HEK293 (cell line): Measurements from ENCODE around the gene SAP25.
"Not testable (repeated sequence)": the region's sequence is repeated elsewhere in the genome, so short reads cannot be mapped to it uniquely, and the experiment has no call there.

ENCODE experiments used
- CTCF ChIA-PET: fragments of 350-600 bp; formaldehyde crosslinking; extraction: SDS; loops from one replicate; lab custom pipeline; 2021; ENCODE audit warnings: antibody characterized with exemption; lab: Yijun Ruan, JAX
- POLR2A ChIA-PET: fragments of 300-600 bp; formaldehyde crosslinking; extraction: SDS; loops from one replicate; lab custom pipeline; 2020; ENCODE audit warnings: antibody characterized with exemption, inconsistent platforms; lab: Yijun Ruan, JAX
- H3K27ac ChIP-seq: fragments of 200-500 bp; sonication (Bioruptor generic); 2 replicates; pipeline ENCODE4 v1.5.1; 2014; ENCODE audit warnings: low read depth, low read length, control low read depth, inconsistent platforms; ENCODE audit errors: extremely low read depth
- H3K36me3 ChIP-seq, 2 experiments: fragments of 200-500 bp in 1 of 2; sonication (Bioruptor generic) in 1 of 2; 1 replicate in 1 of 2; 2 replicates in 1 of 2; pipeline ENCODE4 v1.5.1; 2014 to 2017; ENCODE audit warnings: inconsistent platforms in 2 of 2, low read length in 2 of 2; ENCODE audit not compliant: control insufficient read depth in 2 of 2, insufficient read depth in 1 of 2
- H3K4me1 ChIP-seq: fragments of 200-500 bp; sonication (Bioruptor generic); 2 replicates; pipeline ENCODE4 v1.5.1; 2014; ENCODE audit warnings: mild to moderate bottlenecking, low read length, inconsistent platforms; ENCODE audit not compliant: control insufficient read depth, insufficient read depth
- H3K4me3 ChIP-seq: 2 replicates; pipeline ENCODE4 v1.5.1; 2011; ENCODE audit warnings: low read depth, mild to moderate bottlenecking, control low read depth, low read length, moderate library complexity
- H3K9me3 ChIP-seq: fragments of 200-500 bp; sonication (Bioruptor generic); 2 replicates; pipeline ENCODE4 v1.5.1; 2014; ENCODE audit warnings: low read depth, low read length, inconsistent platforms; ENCODE audit not compliant: control insufficient read depth, insufficient read depth
- EGR2 ChIP-seq: fragments of 450-650 bp; formaldehyde crosslinking; IDR thresholded peaks from 2 replicates; pipeline ENCODE4 v1.5.1; 2016; ENCODE audit warnings: low read depth, missing biosample characterization, missing genetic modification characterization
- GLIS2 ChIP-seq: fragments of 450-650 bp; formaldehyde crosslinking; IDR thresholded peaks from 2 replicates; pipeline ENCODE4 v1.5.1; 2016; ENCODE audit warnings: missing biosample characterization, missing genetic modification characterization
- KLF7 ChIP-seq: fragments of 450-650 bp; formaldehyde crosslinking; IDR thresholded peaks from 2 replicates; pipeline ENCODE4 v1.5.1; 2016; ENCODE audit warnings: missing biosample characterization, missing genetic modification characterization, borderline replicate concordance
- RBAK ChIP-seq: fragments of 450-650 bp; formaldehyde crosslinking; IDR thresholded peaks from 2 replicates; pipeline ENCODE4 v1.5.1; 2016; ENCODE audit warnings: missing biosample characterization, missing genetic modification characterization
- ZIC2 ChIP-seq: fragments of 450-650 bp; formaldehyde crosslinking; IDR thresholded peaks from 2 replicates; pipeline ENCODE4 v1.5.1; 2016; ENCODE audit warnings: missing biosample characterization, missing genetic modification characterization
- ZNF10 ChIP-seq: fragments of 450-650 bp; formaldehyde crosslinking; IDR thresholded peaks from 2 replicates; pipeline ENCODE4 v1.5.1; 2017; ENCODE audit warnings: missing biosample characterization, missing genetic modification characterization
- ZNF239 ChIP-seq: fragments of 450-650 bp; formaldehyde crosslinking; IDR thresholded peaks from 2 replicates; pipeline ENCODE4 v1.5.1; 2016; ENCODE audit warnings: missing biosample characterization, missing genetic modification characterization
- ZNF274 ChIP-seq, 2 experiments: fragments of 200-500 bp in 1 of 2; fragments of 450-650 bp in 1 of 2; sonication (Bioruptor generic) in 1 of 2; formaldehyde crosslinking in 1 of 2; IDR thresholded peaks; 2 replicates each; pipeline versions ENCODE4 v1.5.1 to v1.6.1; 2014 to 2016; ENCODE audit warnings: borderline replicate concordance in 1 of 2, inconsistent platforms in 1 of 2, low read length in 1 of 2, missing biosample characterization in 1 of 2, missing genetic modification characterization in 1 of 2
- ZNF324 ChIP-seq: fragments of 450-650 bp; formaldehyde crosslinking; IDR thresholded peaks from 2 replicates; pipeline ENCODE4 v1.5.1; 2016; ENCODE audit warnings: missing biosample characterization, missing genetic modification characterization
- ZNF341 ChIP-seq: fragments of 450-650 bp; formaldehyde crosslinking; IDR thresholded peaks from 2 replicates; pipeline ENCODE4; 2016; ENCODE audit warnings: low read depth, missing biosample characterization, missing genetic modification characterization
- ZNF366 ChIP-seq: fragments of 450-650 bp; formaldehyde crosslinking; conservative IDR thresholded peaks from 2 replicates; pipeline ENCODE4 v1.5.1; 2016; ENCODE audit warnings: missing biosample characterization, missing genetic modification characterization
- ZNF391 ChIP-seq: fragments of 450-650 bp; formaldehyde crosslinking; IDR thresholded peaks from 2 replicates; pipeline ENCODE4 v1.5.1; 2016; ENCODE audit warnings: low read depth, missing biosample characterization, missing genetic modification characterization, borderline replicate concordance
- ZNF426 ChIP-seq: fragments of 450-650 bp; formaldehyde crosslinking; IDR thresholded peaks from 2 replicates; pipeline ENCODE4 v1.5.1; 2017; ENCODE audit warnings: missing biosample characterization, missing genetic modification characterization, mild to moderate bottlenecking, inconsistent platforms, moderate library complexity
- ZNF660 ChIP-seq: fragments of 450-650 bp; IDR thresholded peaks from 2 replicates; pipeline ENCODE4 v1.5.1; 2018; ENCODE audit warnings: missing biosample characterization, mild to moderate bottlenecking, missing genetic modification characterization
- ZNF785 ChIP-seq: fragments of 450-650 bp; formaldehyde crosslinking; IDR thresholded peaks from 2 replicates; pipeline ENCODE4 v1.5.1; 2016; ENCODE audit warnings: missing biosample characterization, missing genetic modification characterization
- TF ChIP-seq, protein P1 (sequence below): fragments of 450-650 bp; formaldehyde crosslinking; conservative IDR thresholded peaks from 2 replicates; pipeline ENCODE4 v1.5.1; 2016; ENCODE audit warnings: low read depth, missing biosample characterization, missing genetic modification characterization
- TF ChIP-seq, protein P2 (sequence below): fragments of 450-650 bp; formaldehyde crosslinking; IDR thresholded peaks from 2 replicates; pipeline ENCODE4 v1.5.1; 2016; ENCODE audit warnings: missing biosample characterization, missing genetic modification characterization
- TF ChIP-seq, protein P3 (sequence below): fragments of 450-650 bp; formaldehyde crosslinking; IDR thresholded peaks from 2 replicates; pipeline ENCODE4 v1.5.1; 2016; ENCODE audit warnings: missing biosample characterization, missing genetic modification characterization
- TF ChIP-seq, protein P4 (sequence below): fragments of 450-650 bp; formaldehyde crosslinking; IDR thresholded peaks from 2 replicates; pipeline ENCODE4 v1.5.1; 2017; ENCODE audit warnings: missing biosample characterization, missing genetic modification characterization

SAP25 gene

DNA sequence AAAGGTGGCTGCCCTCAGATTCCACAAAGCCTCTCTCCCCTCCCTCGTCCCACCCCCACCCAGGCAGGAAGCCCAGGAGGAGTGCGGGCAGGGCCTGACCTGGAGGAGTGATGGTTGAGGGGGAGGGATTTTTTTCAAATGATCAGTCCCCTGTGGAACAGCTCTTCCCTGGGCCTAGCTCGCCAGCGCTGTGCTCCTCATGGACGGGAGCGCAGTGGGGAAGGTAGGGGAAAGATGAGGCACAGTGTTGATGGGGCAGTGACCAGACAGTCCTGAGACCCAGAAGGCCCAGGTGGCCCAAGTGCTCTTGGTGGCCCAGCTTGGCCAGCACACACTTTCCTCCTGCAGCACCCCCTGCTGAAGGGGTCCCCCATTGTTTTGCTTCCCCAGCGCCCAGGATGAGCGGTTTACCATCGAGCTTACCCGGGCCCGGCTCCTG, 8.5 kb downstream of the SAP25 start:
- H3K9me3 ChIP-seq, result no peaks in the 10 kb centered on the region
- ChIA-PET CTCF (interaction anchor here (0.7 to 3.4 kb wide), 13 partner anchors 10 to 160 kb away, joined by 3 to 37 read pairs (median 7); partner anchors contain the start of genes FBXO24, GNB2 and LRCH4), POLR2A (interaction anchor here (4.4 kb wide), 1 partner anchor 21 kb away, joined by 26 read pairs; the partner anchor contains the start of genes FBXO24 and LRCH4)
- no peak overlapping the region for H3K27ac ChIP-seq
- no peak overlapping the region for H3K4me3 ChIP-seq
- peaks cover 0 to 13% of the 10 kb centered on the region in 2 experiments; a peak in 1 of 3 replicates for H3K36me3 ChIP-seq
- H3K4me1 ChIP-seq, result 0 out of 2 replicates have a peak, but pooled peaks cover under 1% of the 10 kb centered on the region
- TF ChIP-seq ZIC2 (no peak), EGR2 (tag by site-specific recombination) (peak; percentile 27; the same call in 1 of the 2 replicates)

DNA sequence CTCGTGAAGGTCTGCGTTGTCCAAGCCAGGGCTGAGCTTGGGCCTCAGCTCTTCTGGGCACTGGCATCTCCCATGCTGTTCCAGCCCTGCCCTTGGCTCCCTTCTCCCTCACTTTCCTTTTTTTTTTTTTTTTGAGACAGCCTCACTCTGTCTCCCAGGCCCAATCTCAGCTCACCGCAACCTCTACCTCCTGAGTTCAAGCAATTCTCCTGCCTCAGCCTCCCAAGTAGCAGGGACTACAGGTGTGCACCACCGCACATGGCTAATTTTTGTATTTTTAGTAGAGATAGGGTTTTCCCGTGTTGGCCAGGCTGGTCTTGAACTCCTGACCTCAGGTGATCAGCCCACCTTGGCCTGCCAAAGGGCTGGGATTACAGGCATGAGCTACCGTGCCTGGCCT, 9.3 kb downstream of the SAP25 start:
- H3K27ac ChIP-seq, H3K4me1 ChIP-seq, H3K9me3 ChIP-seq, H3K4me3 ChIP-seq: not testable (repeated sequence)
- 0 out of 2 replicates have a peak, but pooled peaks have one; percentile 28 for TF ChIP-seq ZNF785 (tag by site-specific recombination)
- POLR2A ChIA-PET, result interaction anchor here (0.5 to 4.4 kb wide), 2 partner anchors 22 to 99 kb away, joined by 3 to 26 read pairs; partner anchors contain the start of genes FBXO24 and LRCH4
- H3K36me3 ChIP-seq, result peaks cover 0 to 13% of the 10 kb centered on the region in 2 experiments; a peak in 1 of 3 replicates
- CTCF ChIA-PET, result interaction anchor here (0.6 to 3.4 kb wide), 25 partner anchors 8 to 502 kb away, joined by 3 to 37 read pairs (median 5); partner anchors contain the start of genes FBXO24, GNB2, LRCH4 and PCOLCE

DNA sequence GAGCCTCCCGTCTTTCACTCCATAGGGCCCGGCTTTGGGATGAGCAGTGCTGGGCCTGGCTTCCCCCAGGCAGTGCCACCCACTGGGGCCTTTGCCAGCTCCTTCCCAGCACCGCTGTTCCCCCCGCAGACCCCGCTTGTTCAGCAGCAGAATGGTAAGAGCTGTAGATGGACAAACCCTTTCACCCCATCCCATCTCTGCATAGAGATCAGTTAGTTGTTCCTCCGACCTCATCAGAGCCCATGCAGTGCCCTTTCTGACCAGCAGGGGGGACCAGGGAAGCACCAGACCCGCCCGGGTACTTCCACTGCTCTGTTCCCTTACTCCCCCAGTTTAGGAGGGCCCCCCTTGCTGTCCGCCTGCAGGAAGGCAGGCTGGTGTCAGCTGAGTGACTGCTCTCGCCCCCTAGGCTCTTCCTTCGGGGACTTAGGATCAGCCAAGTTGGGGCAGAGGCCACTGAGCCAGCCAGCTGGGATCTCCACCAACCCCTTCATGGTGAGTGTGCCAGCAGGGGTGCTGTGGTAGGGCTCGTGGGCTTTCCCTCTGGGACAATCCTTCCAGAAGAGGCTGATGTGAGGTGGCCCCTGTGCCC, 9.8 kb downstream of the SAP25 start:
- CTCF ChIA-PET, result interaction anchor here (0.6 to 3.4 kb wide), 30 partner anchors 9 to 814 kb away, joined by 3 to 37 read pairs (median 4); partner anchors contain the start of genes FBXO24, LRCH4, PCOLCE and SLC12A9
- Histone ChIP-seq H3K4me3 (no peak overlapping the region), H3K36me3 (peaks cover 0 to 13% of the 10 kb centered on the region in 2 experiments; a peak in 2 of 3 replicates), H3K27ac (no peak overlapping the region), H3K9me3 (no peaks in the 10 kb centered on the region), H3K4me1 (no peaks in the 10 kb centered on the region)
- POLR2A ChIA-PET, result interaction anchor here (0.5 to 4.4 kb wide), 2 partner anchors 22 to 98 kb away, joined by 3 to 26 read pairs; partner anchors contain the start of genes FBXO24 and LRCH4
- TF ChIP-seq ZNF274 (IDR thresholded peaks at IDR 0.05; ENCODE audit: low read length), result no peak
- no peak for TF ChIP-seq ZNF274 (tag by site-specific recombination; IDR thresholded peaks at IDR 0.05; ENCODE audit: borderline replicate concordance)
- 0 out of 2 replicates have a peak, but pooled peaks have one; percentile 32 for TF ChIP-seq ZNF366 (tag by site-specific recombination)
- TF ChIP-seq ZNF341 (tag by site-specific recombination), result peak; percentile 56
- TF ChIP-seq, protein P1, sequence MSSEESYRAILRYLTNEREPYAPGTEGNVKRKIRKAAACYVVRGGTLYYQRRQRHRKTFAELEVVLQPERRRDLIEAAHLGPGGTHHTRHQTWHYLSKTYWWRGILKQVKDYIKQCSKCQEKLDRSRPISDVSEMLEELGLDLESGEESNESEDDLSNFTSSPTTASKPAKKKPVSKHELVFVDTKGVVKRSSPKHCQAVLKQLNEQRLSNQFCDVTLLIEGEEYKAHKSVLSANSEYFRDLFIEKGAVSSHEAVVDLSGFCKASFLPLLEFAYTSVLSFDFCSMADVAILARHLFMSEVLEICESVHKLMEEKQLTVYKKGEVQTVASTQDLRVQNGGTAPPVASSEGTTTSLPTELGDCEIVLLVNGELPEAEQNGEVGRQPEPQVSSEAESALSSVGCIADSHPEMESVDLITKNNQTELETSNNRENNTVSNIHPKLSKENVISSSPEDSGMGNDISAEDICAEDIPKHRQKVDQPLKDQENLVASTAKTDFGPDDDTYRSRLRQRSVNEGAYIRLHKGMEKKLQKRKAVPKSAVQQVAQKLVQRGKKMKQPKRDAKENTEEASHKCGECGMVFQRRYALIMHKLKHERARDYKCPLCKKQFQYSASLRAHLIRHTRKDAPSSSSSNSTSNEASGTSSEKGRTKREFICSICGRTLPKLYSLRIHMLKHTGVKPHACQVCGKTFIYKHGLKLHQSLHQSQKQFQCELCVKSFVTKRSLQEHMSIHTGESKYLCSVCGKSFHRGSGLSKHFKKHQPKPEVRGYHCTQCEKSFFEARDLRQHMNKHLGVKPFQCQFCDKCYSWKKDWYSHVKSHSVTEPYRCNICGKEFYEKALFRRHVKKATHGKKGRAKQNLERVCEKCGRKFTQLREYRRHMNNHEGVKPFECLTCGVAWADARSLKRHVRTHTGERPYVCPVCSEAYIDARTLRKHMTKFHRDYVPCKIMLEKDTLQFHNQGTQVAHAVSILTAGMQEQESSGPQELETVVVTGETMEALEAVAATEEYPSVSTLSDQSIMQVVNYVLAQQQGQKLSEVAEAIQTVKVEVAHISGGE (tag by site-specific recombination), result no peak
- TF ChIP-seq, protein P2, sequence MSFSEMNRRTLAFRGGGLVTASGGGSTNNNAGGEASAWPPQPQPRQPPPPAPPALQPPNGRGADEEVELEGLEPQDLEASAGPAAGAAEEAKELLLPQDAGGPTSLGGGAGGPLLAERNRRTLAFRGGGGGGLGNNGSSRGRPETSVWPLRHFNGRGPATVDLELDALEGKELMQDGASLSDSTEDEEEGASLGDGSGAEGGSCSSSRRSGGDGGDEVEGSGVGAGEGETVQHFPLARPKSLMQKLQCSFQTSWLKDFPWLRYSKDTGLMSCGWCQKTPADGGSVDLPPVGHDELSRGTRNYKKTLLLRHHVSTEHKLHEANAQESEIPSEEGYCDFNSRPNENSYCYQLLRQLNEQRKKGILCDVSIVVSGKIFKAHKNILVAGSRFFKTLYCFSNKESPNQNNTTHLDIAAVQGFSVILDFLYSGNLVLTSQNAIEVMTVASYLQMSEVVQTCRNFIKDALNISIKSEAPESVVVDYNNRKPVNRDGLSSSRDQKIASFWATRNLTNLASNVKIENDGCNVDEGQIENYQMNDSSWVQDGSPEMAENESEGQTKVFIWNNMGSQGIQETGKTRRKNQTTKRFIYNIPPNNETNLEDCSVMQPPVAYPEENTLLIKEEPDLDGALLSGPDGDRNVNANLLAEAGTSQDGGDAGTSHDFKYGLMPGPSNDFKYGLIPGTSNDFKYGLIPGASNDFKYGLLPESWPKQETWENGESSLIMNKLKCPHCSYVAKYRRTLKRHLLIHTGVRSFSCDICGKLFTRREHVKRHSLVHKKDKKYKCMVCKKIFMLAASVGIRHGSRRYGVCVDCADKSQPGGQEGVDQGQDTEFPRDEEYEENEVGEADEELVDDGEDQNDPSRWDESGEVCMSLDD (tag by site-specific recombination), result 0 out of 2 replicates have a peak, but pooled peaks have one; percentile 32
- peak; percentile 51 for TF ChIP-seq GLIS2 (tag by site-specific recombination)
- no peak for TF ChIP-seq ZNF426 (tag by site-specific recombination)
- TF ChIP-seq ZNF239 (tag by site-specific recombination), result no peak
- TF ChIP-seq ZNF660, result 0 out of 2 replicates have a peak, but pooled peaks have one; percentile 52
- TF ChIP-seq, protein P3, sequence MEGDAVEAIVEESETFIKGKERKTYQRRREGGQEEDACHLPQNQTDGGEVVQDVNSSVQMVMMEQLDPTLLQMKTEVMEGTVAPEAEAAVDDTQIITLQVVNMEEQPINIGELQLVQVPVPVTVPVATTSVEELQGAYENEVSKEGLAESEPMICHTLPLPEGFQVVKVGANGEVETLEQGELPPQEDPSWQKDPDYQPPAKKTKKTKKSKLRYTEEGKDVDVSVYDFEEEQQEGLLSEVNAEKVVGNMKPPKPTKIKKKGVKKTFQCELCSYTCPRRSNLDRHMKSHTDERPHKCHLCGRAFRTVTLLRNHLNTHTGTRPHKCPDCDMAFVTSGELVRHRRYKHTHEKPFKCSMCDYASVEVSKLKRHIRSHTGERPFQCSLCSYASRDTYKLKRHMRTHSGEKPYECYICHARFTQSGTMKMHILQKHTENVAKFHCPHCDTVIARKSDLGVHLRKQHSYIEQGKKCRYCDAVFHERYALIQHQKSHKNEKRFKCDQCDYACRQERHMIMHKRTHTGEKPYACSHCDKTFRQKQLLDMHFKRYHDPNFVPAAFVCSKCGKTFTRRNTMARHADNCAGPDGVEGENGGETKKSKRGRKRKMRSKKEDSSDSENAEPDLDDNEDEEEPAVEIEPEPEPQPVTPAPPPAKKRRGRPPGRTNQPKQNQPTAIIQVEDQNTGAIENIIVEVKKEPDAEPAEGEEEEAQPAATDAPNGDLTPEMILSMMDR (tag by site-specific recombination), result peak; percentile 89
- no peak for TF ChIP-seq KLF7 (tag by site-specific recombination)
- no peak for TF ChIP-seq ZNF391
- TF ChIP-seq RBAK (tag by site-specific recombination), result no peak
- TF ChIP-seq ZNF324, result no peak
- TF ChIP-seq, protein P4, sequence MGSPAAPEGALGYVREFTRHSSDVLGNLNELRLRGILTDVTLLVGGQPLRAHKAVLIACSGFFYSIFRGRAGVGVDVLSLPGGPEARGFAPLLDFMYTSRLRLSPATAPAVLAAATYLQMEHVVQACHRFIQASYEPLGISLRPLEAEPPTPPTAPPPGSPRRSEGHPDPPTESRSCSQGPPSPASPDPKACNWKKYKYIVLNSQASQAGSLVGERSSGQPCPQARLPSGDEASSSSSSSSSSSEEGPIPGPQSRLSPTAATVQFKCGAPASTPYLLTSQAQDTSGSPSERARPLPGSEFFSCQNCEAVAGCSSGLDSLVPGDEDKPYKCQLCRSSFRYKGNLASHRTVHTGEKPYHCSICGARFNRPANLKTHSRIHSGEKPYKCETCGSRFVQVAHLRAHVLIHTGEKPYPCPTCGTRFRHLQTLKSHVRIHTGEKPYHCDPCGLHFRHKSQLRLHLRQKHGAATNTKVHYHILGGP (tag by site-specific recombination), result no peak
- TF ChIP-seq ZNF10, result 0 out of 2 replicates have a peak, but pooled peaks have one; percentile 38
